Activated CD4-positive, alpha-beta memory T cell treated with anti-CD3 and anti-CD28 coated beads, Interleukin-2, amount 10 ng/mL, durations not matched to agents 7 days and 5 days (primary cell): ENCODE results near the gene FEM1B. TPM values are rescaled to one million over a fixed set of nuclear protein-coding genes. Genes with fewer than 3 reads are reported as not detected.

ENCODE experiments used
- CTCF ChIA-PET: fragments of 350-600 bp; sonication (Branson Sonifier 250); formaldehyde crosslinking; loops from one replicate; lab custom pipeline; 2021; ENCODE audit warnings: antibody characterized with exemption, inconsistent platforms; lab: Charles Lee
- POLR2A ChIA-PET: fragments of 350-600 bp; sonication (Branson Sonifier 250); formaldehyde crosslinking; loops from one replicate; lab custom pipeline; 2021; ENCODE audit warnings: antibody characterized with exemption; lab: Charles Lee
- DNase-seq: peaks from one replicate; pipeline ENCODE4 v3.0.0-alpha.2; 2020
- H3K27ac Mint-ChIP-seq: one replicate; pipeline ENCODE4 v1.8.0; 2021; ENCODE audit warnings: mild to moderate bottlenecking, mixed read lengths
- H3K27me3 Mint-ChIP-seq: one replicate; pipeline ENCODE4 v1.8.0; 2021; ENCODE audit warnings: mixed read lengths
- H3K36me3 Mint-ChIP-seq: one replicate; pipeline ENCODE4 v1.8.0; 2021; ENCODE audit warnings: low read depth, mixed read lengths
- H3K4me1 Mint-ChIP-seq: one replicate; pipeline ENCODE4 v1.8.0; 2021; ENCODE audit warnings: mixed read lengths
- H3K4me3 Mint-ChIP-seq: one replicate; pipeline ENCODE4 v1.8.0; 2021; ENCODE audit warnings: mild to moderate bottlenecking, mixed read lengths
- H3K9me3 Mint-ChIP-seq: one replicate; pipeline ENCODE4 v1.8.0; 2021; ENCODE audit warnings: mixed read lengths
- total RNA-seq, 2 experiments: library from RNA; stranded (reverse); gene quantifications; one replicate each; pipeline ENCODE4 v1.2.3, GENCODE V29; 2021

The FEM1B gene
- total RNA-seq, 2 experiments from 2014 or later = 46.9 to 48.8 TPM

DNA sequence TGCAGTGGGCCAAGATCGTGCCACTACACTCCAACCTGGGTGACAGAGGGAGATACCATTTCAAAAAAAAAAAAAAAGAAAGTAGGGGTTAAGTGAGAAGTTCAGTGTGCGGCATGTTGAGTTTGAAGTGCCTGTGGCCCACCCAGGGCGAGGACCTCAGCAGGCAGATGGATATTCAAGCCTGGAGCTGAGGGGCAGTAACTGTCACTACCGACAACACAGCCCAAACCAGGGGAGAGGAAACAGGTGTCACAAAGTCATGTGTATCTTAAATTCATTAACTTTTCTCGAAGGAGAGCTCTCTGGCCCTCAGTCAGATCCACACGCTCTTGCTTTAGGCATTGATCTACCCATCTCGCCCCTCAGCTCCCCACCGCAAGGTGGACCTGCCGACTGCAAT lies 45.3 kb downstream of the FEM1B start:
- Mint-ChIP-seq H3K27ac (no peak overlapping the region), H3K36me3 (no peaks in the 10 kb centered on the region), H3K4me3 (no peak overlapping the region), H3K9me3 (no peaks in the 10 kb centered on the region), H3K27me3 (peaks cover 23% of the 10 kb centered on the region), H3K4me1 (peaks cover 15% of the 10 kb centered on the region)
- no peak for DNase-seq
- POLR2A ChIA-PET = no interaction called here
- CTCF ChIA-PET = interaction anchor here (1.5 kb wide), 1 partner anchor 23 kb away, joined by 3 read pairs; no protein-coding TSS in a partner anchor

DNA sequence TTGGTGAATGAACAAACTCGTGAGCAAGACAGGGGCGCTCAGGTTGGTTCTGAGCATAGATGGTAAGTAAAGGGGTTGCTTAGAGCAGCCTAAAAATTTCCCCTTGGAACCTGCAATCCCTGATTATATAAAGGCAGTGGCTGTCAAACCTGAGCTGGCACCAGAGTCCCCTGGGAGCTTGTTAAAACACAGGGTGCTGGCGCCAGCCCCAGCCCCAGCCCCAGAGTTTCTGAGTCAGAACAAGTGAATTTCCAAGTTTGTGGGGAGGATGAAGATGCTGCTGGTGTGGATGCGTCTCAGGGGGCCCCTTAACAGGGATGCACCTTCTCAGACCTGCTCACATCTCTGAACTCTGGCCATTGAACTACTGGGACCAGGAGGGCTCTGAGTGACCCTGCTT lies 48.2 kb downstream of the FEM1B start:
- Mint-ChIP-seq H3K4me1 (peaks cover 24% of the 10 kb centered on the region), H3K27me3 (peaks cover 37% of the 10 kb centered on the region), H3K9me3 (no peaks in the 10 kb centered on the region), H3K4me3 (no peak overlapping the region), H3K36me3 (no peaks in the 10 kb centered on the region), H3K27ac (no peak overlapping the region)
- ChIA-PET POLR2A (interaction anchor here (1.2 kb wide), 1 partner anchor 19 kb away, joined by 3 read pairs; no protein-coding TSS in a partner anchor), CTCF (interaction anchor here (1.6 kb wide), 1 partner anchor 19 kb away, joined by 6 read pairs; no protein-coding TSS in a partner anchor)
- DNase-seq = no peak

DNA sequence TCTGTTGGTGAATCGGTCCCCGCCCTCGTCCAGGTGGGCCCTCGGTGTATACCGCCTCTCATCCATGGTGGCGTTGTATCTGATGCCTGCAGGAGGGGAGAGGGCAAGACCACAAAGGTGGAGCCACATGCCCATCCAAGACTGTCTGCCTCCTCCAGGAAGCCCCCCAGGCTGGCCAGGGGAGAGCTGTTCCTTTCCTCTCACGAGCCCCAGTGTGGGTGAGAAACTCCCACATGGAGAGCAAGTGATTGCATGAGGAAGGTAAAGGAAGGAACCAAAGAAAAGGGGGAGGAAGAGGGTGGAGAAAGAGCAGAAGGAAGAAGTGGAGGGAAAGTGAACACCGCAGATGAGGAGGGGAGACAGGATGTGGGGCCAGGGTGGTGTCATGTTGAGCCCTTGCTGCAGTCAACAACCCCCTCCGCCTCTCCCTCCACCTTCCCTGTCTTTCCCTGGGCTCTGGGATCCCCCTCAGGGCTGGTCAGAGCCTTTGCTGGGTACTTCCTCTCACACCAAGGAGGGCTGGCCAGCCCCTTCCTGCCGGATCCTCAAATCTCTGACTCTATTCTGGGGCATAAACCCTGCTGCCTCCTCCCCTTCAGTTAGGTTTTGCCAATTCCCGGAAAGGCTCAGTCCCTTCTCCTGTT lies 49.3 kb downstream of the FEM1B start:
- H3K27me3 Mint-ChIP-seq = peaks cover 38% of the 10 kb centered on the region
- no peaks in the 10 kb centered on the region for H3K9me3 Mint-ChIP-seq
- peaks cover 24% of the 10 kb centered on the region for H3K4me1 Mint-ChIP-seq
- ChIA-PET CTCF (interaction anchor here (1.6 kb wide), 1 partner anchor 20 kb away, joined by 6 read pairs; no protein-coding TSS in a partner anchor), POLR2A (interaction anchor here (1.2 kb wide), 1 partner anchor 20 kb away, joined by 3 read pairs; no protein-coding TSS in a partner anchor)
- H3K27ac Mint-ChIP-seq = no peak overlapping the region
- DNase-seq = no peak
- H3K4me3 Mint-ChIP-seq = no peak overlapping the region
- no peaks in the 10 kb centered on the region for H3K36me3 Mint-ChIP-seq

DNA sequence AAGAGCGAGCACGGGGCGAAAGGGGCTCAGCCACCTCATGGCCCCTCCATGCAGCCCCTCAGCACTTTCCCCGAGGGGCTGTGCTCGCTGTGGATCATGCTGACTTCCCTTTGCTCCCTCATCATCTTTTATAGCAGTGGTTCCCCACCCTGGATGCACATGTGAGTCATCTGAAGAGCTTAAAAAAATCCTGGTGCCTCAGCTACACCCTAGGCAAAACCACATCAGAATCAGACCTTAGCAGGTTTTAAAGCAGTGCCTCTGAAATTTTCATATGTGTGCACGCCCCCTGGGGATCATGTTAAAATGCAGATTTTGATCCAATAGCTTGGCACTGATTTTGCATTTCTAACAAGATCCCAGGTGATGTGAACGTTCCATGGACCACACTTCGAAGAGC lies 50.9 kb downstream of the FEM1B start:
- no peak for DNase-seq
- H3K27ac Mint-ChIP-seq = no peak overlapping the region

DNA sequence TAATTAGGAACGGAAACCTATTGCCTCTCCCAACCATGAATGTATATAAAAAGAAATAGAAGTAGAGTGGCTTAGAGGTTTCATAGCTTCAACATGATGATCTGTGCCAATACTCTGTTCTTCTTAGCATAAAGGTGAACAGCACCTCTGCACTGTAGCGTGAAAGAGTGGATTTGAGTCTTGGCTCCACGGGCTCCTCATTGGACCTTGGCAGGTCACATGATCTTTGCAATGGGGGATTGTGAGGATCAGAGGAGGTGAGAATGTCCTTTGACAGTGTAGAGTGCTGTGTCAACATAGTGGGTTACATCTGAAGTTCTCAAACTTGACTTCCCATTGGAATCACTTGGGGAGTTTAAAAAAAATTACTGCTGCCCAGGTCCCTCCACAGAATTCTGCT lies 51.4 kb downstream of the FEM1B start:
- H3K27ac Mint-ChIP-seq = no peak overlapping the region
- H3K9me3 Mint-ChIP-seq = no peaks in the 10 kb centered on the region
- H3K4me1 Mint-ChIP-seq = peaks cover 24% of the 10 kb centered on the region
- no peaks in the 10 kb centered on the region for H3K36me3 Mint-ChIP-seq
- peaks cover 31% of the 10 kb centered on the region for H3K27me3 Mint-ChIP-seq
- POLR2A ChIA-PET = no interaction called here
- CTCF ChIA-PET = interaction anchor here (1.4 to 1.7 kb wide), 2 partner anchors 21 to 23 kb away, joined by 4 to 9 read pairs; no protein-coding TSS in a partner anchor
- H3K4me3 Mint-ChIP-seq = no peak overlapping the region
- DNase-seq = no peak

More for the DNA sequence above, 50.9 kb downstream of the FEM1B start:
- ChIA-PET POLR2A (no interaction called here), CTCF (interaction anchor here (1.4 to 1.7 kb wide), 2 partner anchors 21 to 22 kb away, joined by 4 to 9 read pairs; no protein-coding TSS in a partner anchor)
- no peaks in the 10 kb centered on the region for H3K9me3 Mint-ChIP-seq
- H3K4me3 Mint-ChIP-seq = no peak overlapping the region
- H3K36me3 Mint-ChIP-seq = no peaks in the 10 kb centered on the region
- H3K27me3 Mint-ChIP-seq = peaks cover 35% of the 10 kb centered on the region
- peaks cover 24% of the 10 kb centered on the region for H3K4me1 Mint-ChIP-seq

DNA sequence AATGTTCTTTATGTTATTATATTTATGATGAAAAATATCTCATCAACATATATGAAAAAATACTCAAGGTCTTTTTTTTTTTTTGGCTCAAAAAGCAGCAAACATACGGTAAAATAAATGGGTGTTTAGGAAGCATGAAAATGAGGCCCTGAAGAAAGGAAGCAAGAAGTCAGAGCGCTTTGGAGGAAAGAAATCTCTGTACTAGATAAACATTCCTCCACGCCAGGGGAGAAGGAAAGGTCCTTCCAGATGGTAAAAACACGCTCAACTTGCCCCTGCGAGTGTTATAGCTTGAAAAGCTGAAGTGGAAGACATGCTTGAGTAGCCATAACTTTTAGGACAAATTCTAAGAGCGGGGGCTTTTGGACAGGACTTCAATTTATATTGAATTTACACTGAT lies 52.9 kb downstream of the FEM1B start:
- Mint-ChIP-seq H3K9me3 (no peaks in the 10 kb centered on the region), H3K4me1 (peaks cover 24% of the 10 kb centered on the region), H3K27me3 (peaks cover 32% of the 10 kb centered on the region), H3K4me3 (no peak overlapping the region), H3K27ac (no peak overlapping the region), H3K36me3 (no peaks in the 10 kb centered on the region)
- CTCF ChIA-PET = no interaction called here
- POLR2A ChIA-PET = no interaction called here
- DNase-seq = no peak

DNA sequence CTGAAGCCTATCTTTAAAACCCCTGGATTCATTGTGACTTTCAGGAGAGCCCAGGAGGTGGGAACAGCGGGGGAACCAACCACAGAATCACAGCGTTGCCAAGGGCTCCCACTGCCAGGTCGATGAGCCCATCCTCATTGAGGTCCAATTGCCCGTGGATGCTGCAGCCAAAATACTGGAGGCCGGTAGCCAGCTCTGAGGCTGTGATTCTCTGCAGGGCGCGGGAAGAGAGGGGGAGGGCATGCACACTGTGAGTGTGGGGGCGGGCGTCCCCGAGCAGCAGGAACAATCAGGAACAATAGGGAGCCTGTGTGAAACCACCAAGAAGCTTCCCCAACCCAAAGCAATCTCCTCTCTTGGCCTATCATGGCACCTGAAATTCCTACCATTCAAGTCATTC lies 53.4 kb downstream of the FEM1B start:
- no peaks in the 10 kb centered on the region for H3K9me3 Mint-ChIP-seq
- ChIA-PET POLR2A (no interaction called here), CTCF (no interaction called here)
- no peak overlapping the region for H3K4me3 Mint-ChIP-seq
- H3K4me1 Mint-ChIP-seq = peaks cover 24% of the 10 kb centered on the region
- H3K36me3 Mint-ChIP-seq = no peaks in the 10 kb centered on the region
- H3K27me3 Mint-ChIP-seq = peaks cover 32% of the 10 kb centered on the region
- DNase-seq = no peak
- no peak overlapping the region for H3K27ac Mint-ChIP-seq

DNA sequence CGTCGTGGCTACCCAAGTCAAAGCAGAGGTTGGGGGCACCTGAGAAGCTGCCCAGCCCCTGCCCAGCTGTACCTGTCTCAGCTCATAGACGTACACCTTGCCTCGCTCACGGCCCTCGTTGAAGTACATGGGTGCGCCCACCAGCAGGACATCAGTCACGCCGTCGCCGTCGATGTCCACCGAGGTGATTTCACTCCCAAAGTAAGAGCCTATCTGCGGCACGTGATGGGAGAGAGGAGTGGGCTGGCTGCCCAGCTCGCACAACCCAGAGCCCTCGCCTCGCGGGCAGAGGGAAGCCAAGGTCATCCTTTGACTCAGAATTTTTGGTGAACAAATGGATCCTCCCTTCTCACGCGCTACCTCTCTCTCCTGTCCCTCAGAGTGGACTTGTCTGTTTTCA lies 54.7 kb downstream of the FEM1B start:
- H3K4me1 Mint-ChIP-seq = peaks cover 15% of the 10 kb centered on the region
- CTCF ChIA-PET = no interaction called here
- peaks cover 29% of the 10 kb centered on the region for H3K27me3 Mint-ChIP-seq
- no peak overlapping the region for H3K27ac Mint-ChIP-seq
- POLR2A ChIA-PET = no interaction called here
- no peaks in the 10 kb centered on the region for H3K9me3 Mint-ChIP-seq
- no peak for DNase-seq
- no peak overlapping the region for H3K4me3 Mint-ChIP-seq
- no peaks in the 10 kb centered on the region for H3K36me3 Mint-ChIP-seq

DNA sequence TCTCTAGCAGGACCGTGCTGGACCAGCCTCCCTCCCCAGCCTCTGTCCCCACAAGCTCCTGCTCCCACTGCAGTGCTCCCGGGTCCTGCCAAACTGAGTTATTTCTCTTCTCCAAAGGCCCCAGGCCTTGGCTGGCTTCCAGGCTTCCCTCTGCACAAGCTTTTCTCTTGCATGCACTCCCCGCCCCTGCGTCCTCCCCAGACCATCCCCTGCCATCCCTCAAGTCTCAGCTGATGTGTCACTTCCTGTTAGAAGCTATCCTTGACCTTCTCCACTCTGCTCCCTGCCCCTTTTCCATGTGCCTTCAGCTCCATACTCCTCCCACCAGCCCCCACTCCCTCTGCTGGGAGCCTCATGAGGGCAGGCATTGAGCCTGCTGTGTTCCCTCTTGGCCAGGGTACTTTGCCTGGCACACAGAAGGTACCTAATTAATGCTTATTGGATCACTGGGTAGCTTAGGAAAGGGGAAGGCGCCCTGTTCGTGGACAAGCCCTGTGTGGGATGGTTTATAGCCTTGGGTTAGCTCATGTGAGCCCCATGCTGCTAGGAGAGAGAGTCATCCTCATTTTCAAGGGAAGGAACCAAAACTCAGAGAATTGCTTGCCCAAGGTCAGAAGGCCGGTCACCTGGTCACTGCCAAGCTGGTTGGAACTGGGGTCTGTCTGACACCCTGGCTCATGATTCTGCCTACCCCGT lies 56.4 kb downstream of the FEM1B start:
- POLR2A ChIA-PET = no interaction called here
- Mint-ChIP-seq H3K27me3 (peaks cover 19% of the 10 kb centered on the region), H3K36me3 (no peaks in the 10 kb centered on the region), H3K27ac (no peak overlapping the region), H3K4me1 (no peaks in the 10 kb centered on the region), H3K9me3 (no peaks in the 10 kb centered on the region), H3K4me3 (no peak overlapping the region)
- DNase-seq = no peak
- CTCF ChIA-PET = interaction anchor here (0.9 to 1.4 kb wide), 3 partner anchors 19 to 81 kb away, joined by 3 to 4 read pairs (median 4); no protein-coding TSS in a partner anchor

DNA sequence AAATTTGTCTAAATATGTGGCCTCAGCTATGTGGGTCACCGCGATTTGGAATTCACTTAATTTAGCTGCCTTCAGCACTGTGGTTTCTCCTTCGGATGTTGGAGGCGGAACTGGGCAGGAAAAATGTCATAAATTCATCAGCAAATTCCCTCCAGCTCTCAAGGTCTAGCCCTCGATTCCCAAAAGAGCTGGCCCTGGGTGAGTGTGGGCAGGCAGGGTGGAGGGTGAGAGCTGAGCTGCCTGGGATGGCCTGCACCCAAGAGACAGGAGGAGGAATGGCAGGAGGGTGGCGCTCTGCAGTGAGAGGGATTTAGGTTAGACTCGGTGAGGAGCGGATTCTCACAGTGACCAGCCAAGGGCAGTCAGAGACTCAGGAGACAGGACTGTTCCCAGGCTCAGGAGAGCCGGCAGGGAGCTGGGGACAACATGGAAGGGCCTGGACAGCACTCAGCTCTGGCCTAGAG lies 57.1 kb downstream of the FEM1B start:
- no peaks in the 10 kb centered on the region for H3K36me3 Mint-ChIP-seq
- ChIA-PET CTCF (interaction anchor here (1.4 kb wide), 1 partner anchor 81 kb away, joined by 4 read pairs; no protein-coding TSS in a partner anchor), POLR2A (no interaction called here)
- H3K4me3 Mint-ChIP-seq = no peak overlapping the region
- peaks cover 15% of the 10 kb centered on the region for H3K27me3 Mint-ChIP-seq
- H3K4me1 Mint-ChIP-seq = no peaks in the 10 kb centered on the region
- H3K27ac Mint-ChIP-seq = no peak overlapping the region
- H3K9me3 Mint-ChIP-seq = no peaks in the 10 kb centered on the region
- DNase-seq = no peak

DNA sequence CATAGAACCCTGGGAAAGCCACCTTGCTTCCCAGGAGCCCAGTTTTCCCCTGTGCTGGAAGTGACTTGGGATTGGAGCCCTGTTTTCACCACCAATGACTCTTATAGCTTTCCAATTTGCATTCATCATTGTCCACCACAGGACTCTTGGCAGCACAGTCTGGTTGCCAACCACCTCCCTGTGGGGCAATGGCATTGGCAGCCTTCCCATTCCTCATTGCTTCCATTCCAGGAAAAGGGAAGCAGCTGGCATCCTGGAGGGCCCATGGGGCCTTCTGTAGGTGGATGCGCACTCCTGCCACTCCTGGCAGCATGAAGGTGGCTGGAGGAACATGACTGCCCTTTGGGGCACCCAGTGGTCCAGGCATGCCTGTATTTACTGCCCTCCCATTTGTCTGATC lies 57.7 kb downstream of the FEM1B start:
- DNase-seq = no peak
- Mint-ChIP-seq H3K27me3 (peaks cover 12% of the 10 kb centered on the region), H3K4me1 (no peaks in the 10 kb centered on the region), H3K36me3 (no peaks in the 10 kb centered on the region), H3K4me3 (no peak overlapping the region), H3K27ac (no peak overlapping the region), H3K9me3 (no peaks in the 10 kb centered on the region)
- ChIA-PET POLR2A (no interaction called here), CTCF (interaction anchor here (1.4 kb wide), 1 partner anchor 82 kb away, joined by 4 read pairs; no protein-coding TSS in a partner anchor)

DNA sequence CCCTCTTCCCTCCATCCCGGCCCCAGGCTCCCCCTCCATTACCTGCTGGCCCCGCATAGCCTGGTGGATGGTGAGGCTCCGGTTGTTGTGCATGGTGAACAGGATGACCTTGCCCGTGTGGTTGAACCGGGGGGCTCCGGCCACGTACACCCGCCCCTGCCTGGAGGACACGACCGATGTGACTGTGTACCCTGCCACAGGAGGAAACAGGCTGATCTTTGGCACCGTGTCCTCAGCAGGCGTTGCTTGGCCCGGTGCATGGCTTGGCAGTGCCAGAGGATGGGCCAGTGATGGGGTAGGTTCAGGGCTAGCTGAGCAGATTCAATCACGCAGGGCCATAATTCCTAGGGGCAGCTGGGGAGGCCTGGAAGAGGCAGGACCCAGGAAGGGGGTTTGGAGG lies 58.1 kb downstream of the FEM1B start:
- POLR2A ChIA-PET = no interaction called here
- H3K4me1 Mint-ChIP-seq = no peaks in the 10 kb centered on the region
- no peak for DNase-seq
- H3K27ac Mint-ChIP-seq = no peak overlapping the region
- H3K4me3 Mint-ChIP-seq = no peak overlapping the region
- H3K36me3 Mint-ChIP-seq = no peaks in the 10 kb centered on the region
- H3K27me3 Mint-ChIP-seq = peaks cover 12% of the 10 kb centered on the region
- H3K9me3 Mint-ChIP-seq = no peaks in the 10 kb centered on the region
- CTCF ChIA-PET = no interaction called here

DNA sequence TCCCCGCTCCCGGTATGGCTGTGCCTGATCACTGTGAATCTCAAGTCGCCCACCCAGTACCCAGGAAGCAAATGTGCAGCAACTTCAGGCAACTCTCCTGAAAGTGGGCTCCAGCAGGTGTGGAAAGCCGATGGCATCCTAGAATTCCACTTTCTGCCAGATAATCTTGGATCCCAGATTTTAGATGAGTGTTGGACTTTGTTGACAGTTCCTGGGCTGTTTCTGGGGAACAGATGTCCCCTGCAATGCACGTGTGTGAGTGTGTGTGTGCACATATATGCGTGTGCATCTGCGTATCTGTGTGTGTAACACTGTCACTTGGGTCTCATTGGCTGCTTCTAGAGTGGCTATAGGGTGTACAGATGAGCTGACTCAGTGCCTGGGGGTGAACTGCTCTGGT lies 59.0 kb downstream of the FEM1B start:
- CTCF ChIA-PET = no interaction called here
- no peaks in the 10 kb centered on the region for H3K4me1 Mint-ChIP-seq
- no peak for DNase-seq
- POLR2A ChIA-PET = no interaction called here
- no peak overlapping the region for H3K27ac Mint-ChIP-seq
- no peaks in the 10 kb centered on the region for H3K9me3 Mint-ChIP-seq
- H3K27me3 Mint-ChIP-seq = peaks cover 8% of the 10 kb centered on the region
- no peak overlapping the region for H3K4me3 Mint-ChIP-seq
- no peaks in the 10 kb centered on the region for H3K36me3 Mint-ChIP-seq
